Measurements from ENCODE around the gene PPCS.

Gene PPCS

GRCh38 chr1:42456010-42456753 lies at the start of gene PPCS, which contains the start of gene ZMYND12:
TSS of gene PPCS (plus strand) at chr1:42456543. CDS start at chr1:42456566, 23 bp downstream.
TSS of gene ZMYND12 (minus strand) at chr1:42456022. CDS start at chr1:42455997, 25 bp downstream.
- FAIRE-seq = no peak

DNA sequence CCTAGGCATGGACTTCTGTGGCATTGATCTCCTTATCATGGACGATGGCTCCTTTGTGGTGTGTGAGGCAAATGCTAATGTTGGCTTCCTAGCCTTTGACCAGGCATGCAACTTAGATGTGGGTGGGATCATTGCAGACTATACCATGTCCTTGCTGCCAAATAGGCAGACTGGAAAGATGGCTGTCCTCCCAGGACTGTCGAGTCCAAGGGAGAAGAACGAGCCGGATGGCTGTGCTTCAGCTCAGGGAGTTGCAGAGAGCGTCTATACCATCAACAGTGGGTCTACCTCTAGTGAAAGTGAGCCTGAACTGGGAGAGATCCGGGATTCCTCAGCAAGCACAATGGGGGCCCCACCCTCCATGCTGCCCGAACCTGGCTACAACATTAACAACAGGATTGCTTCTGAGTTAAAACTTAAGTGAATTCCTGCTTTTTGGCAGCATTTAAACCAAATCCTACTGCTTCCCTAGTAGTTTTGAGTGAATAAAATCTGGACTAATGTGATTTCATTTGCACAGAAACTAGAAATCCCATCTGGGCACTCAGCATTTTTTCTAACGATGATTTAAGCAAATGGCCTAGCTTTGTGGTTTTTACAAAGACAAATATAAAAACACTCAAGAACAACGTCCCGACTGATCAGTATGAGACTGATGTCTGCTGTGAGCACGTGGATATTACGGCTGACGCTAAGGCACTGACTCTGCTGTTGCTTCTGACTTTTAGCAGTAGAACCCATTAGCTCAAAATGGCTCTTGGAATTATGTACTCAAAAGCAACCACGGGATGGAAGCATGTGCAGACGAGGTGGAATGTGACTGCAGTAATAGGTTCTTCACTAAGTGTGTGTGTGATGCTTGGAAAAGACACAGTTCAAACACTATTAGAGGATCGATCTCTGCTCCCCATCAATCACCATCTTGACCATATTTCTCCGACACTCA lies 41.5 kb upstream of the PPCS start:
- FAIRE-seq = no peak

DNA sequence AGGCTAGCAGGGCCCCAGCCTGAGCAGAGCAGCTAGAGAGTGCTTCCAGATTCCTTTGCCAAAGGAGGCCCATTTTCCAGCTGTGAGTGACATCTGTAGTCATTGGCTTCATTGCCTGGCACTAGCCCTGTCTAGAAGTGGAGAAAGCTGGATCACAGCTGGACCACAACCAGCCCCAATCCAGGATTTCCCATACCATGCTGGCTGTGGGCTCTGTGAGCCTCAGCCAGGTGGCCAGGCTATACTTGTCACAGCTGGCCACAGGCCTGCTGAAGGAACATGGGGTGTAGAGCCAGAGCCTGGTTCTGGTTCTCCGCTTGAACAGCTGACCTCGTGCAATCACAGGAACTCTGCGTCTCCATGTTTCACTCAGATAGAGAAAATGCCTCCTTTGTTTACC lies 39.2 kb upstream of the PPCS start:
- FAIRE-seq = no peak

- FAIRE-seq = no peak
These were observed 37.8 kb upstream of the PPCS start for GRCh38 chr1:42418516-42418915.

- no peak for FAIRE-seq
These were observed 37.1 kb upstream of the PPCS start for GRCh38 chr1:42419126-42419821.

DNA sequence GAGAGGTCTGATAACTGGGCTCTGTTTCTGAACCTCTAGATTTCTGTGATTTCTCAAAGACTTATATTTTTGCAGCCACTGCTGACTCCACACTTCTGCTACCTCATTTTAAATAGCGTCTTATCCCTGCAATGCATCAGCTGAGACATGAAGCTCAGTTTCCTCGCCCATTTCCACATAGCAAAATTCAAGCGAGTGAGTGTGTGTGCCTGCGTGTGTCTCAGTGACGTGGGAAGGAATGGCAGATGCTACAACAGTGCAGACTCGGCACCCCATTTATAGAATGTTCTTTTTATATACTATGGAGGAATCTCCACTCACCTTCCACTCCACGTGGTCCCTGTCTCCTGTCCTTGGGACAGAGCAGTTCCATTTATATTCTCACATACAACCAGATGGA lies 36.2 kb upstream of the PPCS start:
- FAIRE-seq = no peak

DNA sequence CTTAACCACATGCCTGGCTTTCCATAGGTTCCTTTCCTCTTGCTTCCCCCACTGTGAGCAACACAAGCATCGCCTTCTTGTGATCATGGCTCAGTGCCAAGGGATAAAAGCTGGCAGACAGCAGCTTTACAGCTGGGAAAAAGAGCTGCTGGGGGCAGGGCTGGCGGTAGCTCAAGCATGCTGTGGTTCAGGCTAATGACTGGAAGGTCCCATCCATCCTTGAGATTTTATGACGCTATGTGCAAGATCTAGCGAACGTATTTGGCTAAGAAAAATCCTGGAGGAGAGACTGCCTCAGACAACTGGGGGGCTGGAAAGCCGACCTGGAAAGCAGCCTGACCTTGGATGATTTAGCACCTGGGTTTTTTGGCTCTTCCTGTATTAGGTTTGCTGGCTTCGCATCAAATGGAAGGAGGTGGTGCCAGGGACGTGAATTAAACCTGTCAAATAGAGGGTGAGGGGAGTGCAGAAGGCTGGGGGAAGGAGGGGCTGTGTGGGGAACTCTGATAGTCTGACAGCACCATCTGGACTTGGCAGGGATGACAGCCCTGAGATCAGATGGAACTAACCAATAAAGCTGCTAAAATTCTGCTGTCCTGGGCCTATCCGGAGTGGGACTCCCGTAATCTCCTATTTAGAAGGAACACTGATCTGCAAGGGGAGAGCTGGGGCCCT lies 35.3 kb upstream of the PPCS start:
- no peak for FAIRE-seq

DNA sequence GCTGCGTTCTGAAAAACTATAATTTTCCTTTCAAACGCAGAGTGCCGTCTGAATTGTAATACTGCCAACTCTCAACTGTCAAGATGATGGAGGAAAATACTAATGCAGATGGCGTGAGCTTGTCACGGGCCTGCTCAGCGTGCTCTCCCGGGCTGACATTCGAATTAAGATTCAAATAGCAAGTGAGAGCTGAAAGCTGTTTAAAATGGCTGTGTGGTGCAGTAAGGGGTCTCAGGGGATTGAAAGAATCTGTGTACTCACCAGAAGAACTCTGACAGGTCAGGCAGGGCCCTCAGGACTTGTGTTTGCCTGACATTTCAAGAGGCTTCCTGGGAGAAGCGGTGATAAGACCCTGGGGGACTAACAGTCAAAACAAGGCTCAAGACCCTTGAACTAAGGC lies 33.6 kb upstream of the PPCS start:
- FAIRE-seq = no peak

- FAIRE-seq = no peak
These were observed 32.7 kb upstream of the PPCS start for GRCh38 chr1:42423681-42424080.

GRCh38 chr1:42424201-42424600 lies 32.1 kb upstream of the PPCS start:
- no peak for FAIRE-seq

DNA sequence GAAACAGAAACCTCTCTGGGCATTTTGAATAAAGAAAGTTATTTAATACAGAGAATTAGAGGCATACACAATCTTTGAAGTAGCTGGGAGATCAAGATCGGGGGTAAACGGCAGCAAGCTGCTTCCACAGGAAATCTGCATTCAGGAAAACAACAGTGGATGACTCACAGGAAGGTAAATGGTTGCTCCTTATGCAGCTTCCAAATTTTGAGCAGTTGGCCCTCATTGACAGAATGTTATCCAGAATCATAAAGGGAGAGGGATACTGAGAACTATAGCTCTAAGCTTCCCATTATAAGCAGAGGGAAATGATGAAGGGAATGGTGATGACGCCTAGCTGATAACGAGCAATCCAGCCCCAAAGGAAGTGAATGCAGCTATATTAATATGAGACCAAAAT lies 29.1 kb upstream of the PPCS start:
- FAIRE-seq = no peak

- no peak for FAIRE-seq
These were observed 26.7 kb upstream of the PPCS start for GRCh38 chr1:42429603-42430002.

- no peak for FAIRE-seq
These were observed 25.8 kb upstream of the PPCS start for GRCh38 chr1:42430286-42431135.

DNA sequence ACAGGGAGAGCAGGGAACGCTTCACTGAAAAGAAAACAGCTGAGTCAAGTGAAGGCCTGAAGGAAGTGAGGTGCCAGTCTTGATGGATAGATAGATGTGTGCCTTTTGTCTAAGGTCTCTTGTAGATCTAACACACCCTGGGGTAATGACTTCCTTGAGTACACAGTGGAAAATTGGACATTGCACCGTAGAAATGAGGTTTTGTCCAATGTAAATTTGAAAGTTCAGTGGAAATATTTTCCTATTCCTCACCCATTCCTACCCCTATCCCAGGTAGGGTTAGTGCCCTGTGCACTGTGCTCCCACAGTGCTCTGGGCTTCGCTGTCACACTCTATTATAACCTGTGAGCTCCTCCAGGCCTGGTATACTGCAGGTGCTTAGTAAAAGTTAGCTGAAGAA lies 24.8 kb upstream of the PPCS start:
- no peak for FAIRE-seq

DNA sequence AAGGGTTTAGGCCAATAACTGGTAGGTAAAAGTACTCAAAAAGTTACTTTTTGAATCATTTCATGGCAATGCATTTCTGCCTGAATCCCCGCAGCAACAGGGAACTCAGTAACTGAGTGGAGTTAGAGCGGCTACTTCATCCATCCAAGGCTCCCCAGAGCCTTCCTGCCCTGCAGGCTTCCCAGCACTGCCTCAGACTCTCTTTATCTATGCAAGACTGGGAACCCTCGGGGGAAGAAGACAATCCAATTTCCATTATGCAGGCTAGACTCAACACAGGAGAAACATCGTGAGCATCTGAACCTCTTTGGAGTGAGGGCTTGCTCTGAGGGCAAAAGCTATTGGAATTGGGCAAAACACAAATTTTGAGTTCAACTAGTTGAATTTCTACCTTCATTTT lies 23.6 kb upstream of the PPCS start:
- no peak for FAIRE-seq

GRCh38 chr1:42433369-42433768 lies 23.0 kb upstream of the PPCS start:
- FAIRE-seq = no peak

DNA sequence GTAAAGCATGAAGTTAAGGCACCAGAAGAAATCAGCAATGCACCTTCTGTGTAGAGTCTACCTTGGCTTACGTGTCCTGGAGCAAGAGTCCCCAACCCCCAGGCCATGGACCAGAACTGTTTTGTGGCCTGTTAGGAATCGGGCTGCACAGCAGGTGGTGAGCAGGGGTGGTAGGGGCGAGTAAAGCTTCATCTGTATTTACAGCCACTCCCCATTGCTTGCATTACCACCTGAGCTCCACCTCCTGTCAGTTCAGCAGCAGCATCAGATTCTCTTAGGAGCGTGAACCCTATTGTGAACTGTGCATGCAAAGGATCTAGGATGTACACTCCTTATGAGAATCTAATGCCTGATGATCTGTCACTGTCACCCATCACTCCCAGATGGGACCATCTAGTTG lies 22.0 kb upstream of the PPCS start:
- FAIRE-seq = no peak

DNA sequence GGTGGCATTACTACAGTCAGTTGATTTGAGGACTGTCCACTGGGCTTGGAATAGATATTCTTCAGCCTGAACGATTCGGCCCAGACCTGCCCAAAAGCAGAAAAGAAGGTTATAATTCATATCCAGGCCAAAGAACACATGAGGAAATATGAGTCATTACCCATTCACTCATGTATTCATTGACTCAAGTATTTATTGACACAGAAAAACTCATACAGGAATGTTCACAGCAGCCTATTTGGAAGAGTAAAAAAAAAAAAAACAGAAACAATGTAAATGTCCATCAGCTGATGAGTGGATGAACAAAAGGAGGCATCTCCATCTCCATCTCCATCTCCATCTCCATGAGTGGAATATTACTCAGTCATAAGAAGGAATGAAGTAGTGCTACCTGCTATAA lies 16.4 kb upstream of the PPCS start:
- no peak for FAIRE-seq

- FAIRE-seq = no peak
These were observed 13.7 kb upstream of the PPCS start for GRCh38 chr1:42442662-42443061.

DNA sequence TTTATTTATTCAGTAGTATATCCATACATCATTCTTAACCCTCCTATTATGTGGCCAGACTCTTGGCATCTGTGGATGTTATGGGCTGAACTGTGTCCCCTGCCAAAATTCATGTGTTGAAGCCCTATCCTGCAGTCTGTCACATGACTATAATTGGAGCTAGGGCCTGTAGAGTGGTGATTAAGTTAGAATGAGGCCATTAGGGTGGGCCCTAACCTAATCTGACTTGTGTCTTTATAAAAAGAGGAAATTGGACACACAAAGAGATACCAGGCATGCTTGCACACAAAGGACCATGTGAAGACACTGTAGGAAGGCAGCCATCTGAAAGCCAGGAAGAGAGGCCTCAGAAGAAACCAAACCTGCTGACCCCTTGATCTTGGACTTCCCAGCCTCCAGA lies 7.1 kb upstream of the PPCS start:
- no peak for FAIRE-seq

GRCh38 chr1:42450061-42450460 lies 6.3 kb upstream of the PPCS start:
- FAIRE-seq = no peak

- FAIRE-seq = no peak
These were observed 3.0 kb upstream of the PPCS start for GRCh38 chr1:42453386-42453785.

All from colon (tissue), 2 donors.